ENCODE data around the gene DENND4C. TPM values are rescaled to one million over a fixed set of nuclear protein-coding genes. Genes with fewer than 3 reads are reported as not detected.
A peak's percentile ranks its signal among the peaks of the same experiment; 100 is the strongest.

The DENND4C gene
- total RNA-seq, 1 donor from 2014 or later = 35.6 TPM

DNA sequence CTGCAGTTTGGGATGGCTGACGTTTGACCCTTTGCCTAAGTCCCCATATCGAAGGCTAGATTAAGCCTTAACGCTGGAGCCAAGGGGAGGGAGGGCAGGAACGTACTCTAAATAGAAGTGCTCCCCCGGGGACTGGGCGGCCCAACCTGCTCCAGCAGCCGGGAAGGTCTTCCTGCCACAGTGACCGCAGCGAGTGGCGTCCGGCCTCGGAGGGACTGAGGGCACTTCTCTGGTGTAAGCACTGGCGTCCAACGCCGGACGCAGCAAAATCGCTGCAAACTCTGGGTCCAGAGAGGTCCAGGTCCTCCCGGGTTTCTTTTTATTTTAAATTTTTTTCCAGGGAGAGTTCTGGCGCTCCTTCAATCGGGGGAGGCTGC is 177.8 kb downstream of the DENND4C start:
- Mint-ChIP-seq H3K9me3 (ENCODE audit: unreplicated experiment) (no peaks in the 10 kb centered on the region), H3K27me3 (ENCODE audit: unreplicated experiment) (peaks cover 12% of the 10 kb centered on the region), H3K27ac (ENCODE audit: unreplicated experiment) (no peak overlapping the region), H3K4me1 (ENCODE audit: unreplicated experiment) (peaks cover 13% of the 10 kb centered on the region), H3K4me3 (ENCODE audit: unreplicated experiment) (peak overlapping the region; percentile 82), H3K36me3 (ENCODE audit: low read depth, unreplicated experiment) (peaks cover 10% of the 10 kb centered on the region)
- peak; percentile 15 for DNase-seq (ENCODE audit: low spot score)
- TF ChIP-seq, protein P1, sequence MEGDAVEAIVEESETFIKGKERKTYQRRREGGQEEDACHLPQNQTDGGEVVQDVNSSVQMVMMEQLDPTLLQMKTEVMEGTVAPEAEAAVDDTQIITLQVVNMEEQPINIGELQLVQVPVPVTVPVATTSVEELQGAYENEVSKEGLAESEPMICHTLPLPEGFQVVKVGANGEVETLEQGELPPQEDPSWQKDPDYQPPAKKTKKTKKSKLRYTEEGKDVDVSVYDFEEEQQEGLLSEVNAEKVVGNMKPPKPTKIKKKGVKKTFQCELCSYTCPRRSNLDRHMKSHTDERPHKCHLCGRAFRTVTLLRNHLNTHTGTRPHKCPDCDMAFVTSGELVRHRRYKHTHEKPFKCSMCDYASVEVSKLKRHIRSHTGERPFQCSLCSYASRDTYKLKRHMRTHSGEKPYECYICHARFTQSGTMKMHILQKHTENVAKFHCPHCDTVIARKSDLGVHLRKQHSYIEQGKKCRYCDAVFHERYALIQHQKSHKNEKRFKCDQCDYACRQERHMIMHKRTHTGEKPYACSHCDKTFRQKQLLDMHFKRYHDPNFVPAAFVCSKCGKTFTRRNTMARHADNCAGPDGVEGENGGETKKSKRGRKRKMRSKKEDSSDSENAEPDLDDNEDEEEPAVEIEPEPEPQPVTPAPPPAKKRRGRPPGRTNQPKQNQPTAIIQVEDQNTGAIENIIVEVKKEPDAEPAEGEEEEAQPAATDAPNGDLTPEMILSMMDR (IDR thresholded peaks at IDR 0.05; ENCODE audit: unreplicated experiment) = no peak

DNA sequence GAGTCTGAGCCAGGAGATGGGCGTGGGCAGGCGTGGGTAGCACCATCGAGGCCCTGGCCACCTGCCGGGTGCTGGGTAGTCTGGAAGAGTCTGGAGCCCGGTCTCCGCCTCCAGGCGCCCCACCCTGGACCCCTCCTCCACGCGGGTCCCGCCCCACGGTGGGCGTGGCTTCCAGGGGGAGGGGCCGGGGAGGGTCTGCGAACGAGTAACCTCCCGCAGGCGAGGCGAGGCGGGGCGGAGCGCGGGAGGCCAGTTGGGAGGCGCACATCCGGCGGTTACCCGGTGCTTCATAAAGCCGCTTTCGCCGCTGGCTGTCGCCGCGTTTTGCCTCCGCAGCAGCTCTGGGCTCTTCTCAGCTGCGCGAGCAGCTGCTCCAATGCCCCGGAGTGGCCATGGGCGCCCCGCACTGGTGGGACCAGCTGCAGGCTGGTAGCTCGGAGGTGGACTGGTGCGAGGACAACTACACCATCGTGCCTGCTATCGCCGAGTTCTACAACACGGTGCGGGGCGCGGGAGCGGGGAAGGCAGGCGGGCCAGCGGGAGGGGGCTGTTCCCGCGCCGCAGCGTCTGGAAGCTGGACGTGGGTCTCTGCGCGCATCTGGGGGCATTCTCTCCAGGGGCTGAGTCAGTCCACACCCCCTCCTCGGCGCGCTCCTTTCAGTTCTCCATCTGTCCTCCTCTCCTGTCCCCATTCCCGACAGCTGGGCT is 178.4 kb downstream of the DENND4C start, which contains the start of gene ACER2:
Gene ACER2 (plus strand): TSS at position 317 of the 708 bp plus-strand sequence. CDS start 76 bp downstream, at position 393.
- TF ChIP-seq, protein P1 (IDR thresholded peaks at IDR 0.05; ENCODE audit: unreplicated experiment) = no peak
- H3K27ac Mint-ChIP-seq (ENCODE audit: unreplicated experiment) = peak within 1 kb of the TSS; percentile 90
- DNase-seq (ENCODE audit: low spot score) = peak; percentile 97
- peaks cover 12% of the 10 kb centered on the region for H3K27me3 Mint-ChIP-seq (ENCODE audit: unreplicated experiment)
- peaks cover 13% of the 10 kb centered on the region for H3K4me1 Mint-ChIP-seq (ENCODE audit: unreplicated experiment)
- H3K4me3 Mint-ChIP-seq (ENCODE audit: unreplicated experiment) = peak within 1 kb of the TSS; percentile 98
- no peaks in the 10 kb centered on the region for H3K9me3 Mint-ChIP-seq (ENCODE audit: unreplicated experiment)
- H3K36me3 Mint-ChIP-seq (ENCODE audit: low read depth, unreplicated experiment) = peaks cover 6% of the 10 kb centered on the region

DNA sequence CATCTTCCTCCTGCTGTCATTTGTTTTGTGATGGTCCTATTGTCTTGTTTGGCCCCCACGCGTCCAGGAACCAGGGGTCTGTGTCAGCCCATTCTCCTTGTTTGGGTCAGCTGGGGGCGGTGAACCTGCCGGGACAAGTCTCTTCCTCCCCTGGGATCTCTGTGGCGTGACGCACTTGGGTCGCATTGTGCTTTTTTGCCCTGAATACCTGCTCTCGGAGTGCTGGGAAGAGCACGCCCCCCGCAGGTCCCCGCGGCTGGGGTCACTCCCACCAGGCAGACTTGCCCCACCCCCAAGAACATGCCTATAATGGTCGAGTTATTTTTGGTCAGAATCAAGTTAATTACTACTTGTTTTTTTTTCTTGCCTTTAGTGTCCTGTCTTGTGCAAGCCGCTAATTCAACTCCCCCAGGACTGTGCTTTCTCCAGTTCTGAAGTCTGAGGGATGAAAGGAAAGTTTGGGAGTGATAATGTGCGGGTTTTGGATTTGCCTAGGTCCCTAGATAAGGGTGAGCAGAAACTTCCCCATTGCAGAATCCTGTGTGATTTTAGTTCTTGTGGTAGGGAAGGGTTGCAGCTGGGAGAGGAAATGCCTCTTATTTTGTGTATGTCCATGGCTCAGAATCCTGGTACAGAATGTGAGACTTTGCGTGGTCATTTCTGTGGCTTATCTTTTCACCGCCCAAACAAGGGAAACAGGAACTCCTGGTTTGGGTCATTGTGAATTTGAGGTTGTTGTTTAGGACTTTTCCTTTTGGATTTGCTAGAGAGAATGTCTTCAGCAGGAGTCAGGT is 179.1 kb downstream of the DENND4C start:
- TF ChIP-seq, protein P1 (IDR thresholded peaks at IDR 0.05; ENCODE audit: unreplicated experiment) = no peak
- Mint-ChIP-seq H3K27me3 (ENCODE audit: unreplicated experiment) (peaks cover 12% of the 10 kb centered on the region), H3K9me3 (ENCODE audit: unreplicated experiment) (no peaks in the 10 kb centered on the region), H3K4me3 (ENCODE audit: unreplicated experiment) (peak overlapping the region; percentile 98), H3K36me3 (ENCODE audit: low read depth, unreplicated experiment) (peaks cover 4% of the 10 kb centered on the region), H3K4me1 (ENCODE audit: unreplicated experiment) (peaks cover 13% of the 10 kb centered on the region), H3K27ac (ENCODE audit: unreplicated experiment) (peak overlapping the region; percentile 90)
- DNase-seq (ENCODE audit: low spot score) = peak; percentile 43

DNA sequence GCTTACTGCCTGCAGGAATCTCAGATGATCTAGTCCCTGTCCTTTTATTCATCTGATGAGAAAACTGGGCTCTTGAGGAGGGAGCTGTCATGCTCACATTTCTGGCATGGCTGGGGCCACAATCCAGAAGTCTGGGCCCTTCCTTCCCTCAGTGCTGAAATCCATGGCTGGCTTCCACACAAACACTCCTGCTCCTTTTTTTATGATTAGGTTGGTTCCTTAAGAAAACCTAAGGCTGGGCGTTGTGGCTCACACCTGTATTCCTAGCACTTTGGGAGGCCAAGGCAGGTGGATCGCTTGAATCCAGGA is 179.7 kb downstream of the DENND4C start:
- Mint-ChIP-seq H3K4me3 (ENCODE audit: unreplicated experiment) (peak overlapping the region; percentile 98), H3K27ac (ENCODE audit: unreplicated experiment) (peak overlapping the region; percentile 13), H3K27me3 (ENCODE audit: unreplicated experiment) (peaks cover 12% of the 10 kb centered on the region), H3K4me1 (ENCODE audit: unreplicated experiment) (peaks cover 13% of the 10 kb centered on the region), H3K36me3 (ENCODE audit: low read depth, unreplicated experiment) (peaks cover 4% of the 10 kb centered on the region), H3K9me3 (ENCODE audit: unreplicated experiment) (no peaks in the 10 kb centered on the region)
- TF ChIP-seq, protein P1 (IDR thresholded peaks at IDR 0.05; ENCODE audit: unreplicated experiment) = no peak
- DNase-seq (ENCODE audit: low spot score) = no peak

DNA sequence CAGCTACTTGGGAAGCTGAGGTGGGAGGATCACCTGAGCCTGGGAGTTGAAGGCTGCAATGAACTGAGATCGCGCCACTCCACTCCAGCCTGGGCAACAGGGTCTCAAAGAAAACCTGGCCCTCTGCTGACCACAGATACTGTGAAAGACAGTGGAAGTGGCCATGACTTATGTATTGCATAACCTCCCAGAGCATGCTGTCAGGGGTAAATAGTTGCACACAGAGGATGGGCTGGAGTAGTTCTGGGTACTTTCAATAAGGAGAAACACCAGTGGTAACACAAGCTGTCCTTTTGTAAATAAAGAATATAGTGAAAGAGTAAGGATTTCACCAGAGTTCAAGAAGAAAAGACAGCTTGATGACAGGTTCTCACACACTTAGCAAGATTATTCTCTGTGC is 180.1 kb downstream of the DENND4C start:
- H3K4me3 Mint-ChIP-seq (ENCODE audit: unreplicated experiment) = no peak overlapping the region
- H3K36me3 Mint-ChIP-seq (ENCODE audit: low read depth, unreplicated experiment) = peaks cover 4% of the 10 kb centered on the region
- no peak for DNase-seq (ENCODE audit: low spot score)
- peaks cover 13% of the 10 kb centered on the region for H3K4me1 Mint-ChIP-seq (ENCODE audit: unreplicated experiment)
- H3K27ac Mint-ChIP-seq (ENCODE audit: unreplicated experiment) = no peak overlapping the region
- no peaks in the 10 kb centered on the region for H3K9me3 Mint-ChIP-seq (ENCODE audit: unreplicated experiment)
- H3K27me3 Mint-ChIP-seq (ENCODE audit: unreplicated experiment) = peaks cover 12% of the 10 kb centered on the region
- TF ChIP-seq, protein P1 (IDR thresholded peaks at IDR 0.05; ENCODE audit: unreplicated experiment) = no peak
